ENCODE results near the gene RNF212.

The RNF212 gene

GRCh38 chr4:1031956-1032795 lies 81.2 kb downstream of the RNF212 start:
- DNase-seq: no peak

GRCh38 chr4:1031346-1031745 lies 82.0 kb downstream of the RNF212 start:
- no peak for DNase-seq

- no peak for DNase-seq
Observed at GRCh38 chr4:1030559-1030958, 82.8 kb downstream of the RNF212 start.

GRCh38 chr4:1030031-1030430 lies 83.3 kb downstream of the RNF212 start:
- DNase-seq: no peak

- DNase-seq: no peak
Observed at GRCh38 chr4:1029529-1029928, 83.8 kb downstream of the RNF212 start.

GRCh38 chr4:1028574-1029220 lies 84.7 kb downstream of the RNF212 start:
- DNase-seq: no peak

GRCh38 chr4:1027915-1028238 lies 85.5 kb downstream of the RNF212 start:
- DNase-seq: no peak

GRCh38 chr4:1027219-1027914 lies 86.0 kb downstream of the RNF212 start:
- DNase-seq: no peak

GRCh38 chr4:1026115-1026514 lies 87.2 kb downstream of the RNF212 start:
- no peak for DNase-seq

- DNase-seq: no peak
Observed at GRCh38 chr4:1024882-1025545, 88.3 kb downstream of the RNF212 start.

- no peak for DNase-seq
Observed at GRCh38 chr4:1023895-1024740, 89.2 kb downstream of the RNF212 start.

- no peak for DNase-seq
Observed at GRCh38 chr4:1023075-1023640, 90.2 kb downstream of the RNF212 start.

- DNase-seq: no peak
Observed at GRCh38 chr4:1022739-1023066, 90.7 kb downstream of the RNF212 start.

GRCh38 chr4:1022051-1022738 lies 91.2 kb downstream of the RNF212 start:
- no peak for DNase-seq

Measured in NCI-H524 treated with DMSO at 0.1 percent for 48 hours (cell line).